Stimulated activated CD4-positive, alpha-beta T cell treated with anti-CD3 and anti-CD28 coated beads, Interleukin-12 subunit alpha, Interleukin-12 subunit beta, amount 100 ng/mL, for 48 hours (primary cell): Measurements from ENCODE around the gene FAM131A.

Experiments
- DNase-seq, 3 donors: peaks; one replicate each; pipeline ENCODE4 v3.0.0-alpha.2; 2020; ENCODE audit warnings: low read depth in 2 of 3, low spot score in 1 of 3

The FAM131A gene

DNA sequence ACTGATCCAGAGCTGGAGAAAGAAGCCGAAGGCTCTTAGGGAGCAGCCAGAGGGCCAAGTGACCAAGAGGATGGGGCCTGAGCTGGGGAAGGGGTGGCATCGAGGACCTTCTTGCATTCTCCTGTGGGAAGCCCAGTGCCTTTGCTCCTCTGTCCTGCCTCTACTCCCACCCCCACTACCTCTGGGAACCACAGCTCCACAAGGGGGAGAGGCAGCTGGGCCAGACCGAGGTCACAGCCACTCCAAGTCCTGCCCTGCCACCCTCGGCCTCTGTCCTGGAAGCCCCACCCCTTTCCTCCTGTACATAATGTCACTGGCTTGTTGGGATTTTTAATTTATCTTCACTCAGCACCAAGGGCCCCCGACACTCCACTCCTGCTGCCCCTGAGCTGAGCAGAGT lies 52.0 kb downstream of the FAM131A start:
- DNase-seq, result no peak

DNA sequence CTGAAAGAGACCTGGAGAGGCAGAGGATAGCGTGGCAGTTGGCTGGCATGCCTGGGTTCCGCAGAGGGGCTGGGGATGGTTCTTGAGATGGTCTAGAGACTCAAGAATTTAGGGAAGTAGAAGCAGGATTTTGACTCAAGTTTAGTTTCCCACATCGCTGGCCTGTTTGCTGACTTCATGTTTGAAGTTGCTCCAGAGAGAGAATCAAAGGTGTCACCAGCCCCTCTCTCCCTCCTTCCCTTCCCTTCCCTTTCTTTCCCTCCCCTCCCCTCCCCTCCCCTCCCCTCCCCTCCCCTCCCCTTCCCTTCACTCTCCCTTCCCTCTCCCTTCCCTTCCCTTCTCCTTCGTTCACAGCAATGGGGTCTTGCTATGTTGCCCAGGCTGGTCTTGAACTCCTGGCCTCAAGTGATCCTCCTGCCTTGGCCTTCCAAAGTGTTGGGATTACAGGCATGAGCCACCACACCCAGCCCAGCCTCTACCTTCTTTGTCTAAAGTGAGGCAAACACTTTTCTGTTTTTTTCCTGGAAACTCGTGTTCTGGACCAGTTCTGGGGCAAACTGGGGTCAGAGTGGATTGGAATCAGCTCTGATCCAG lies 52.6 kb downstream of the FAM131A start:
- no peak for DNase-seq

DNA sequence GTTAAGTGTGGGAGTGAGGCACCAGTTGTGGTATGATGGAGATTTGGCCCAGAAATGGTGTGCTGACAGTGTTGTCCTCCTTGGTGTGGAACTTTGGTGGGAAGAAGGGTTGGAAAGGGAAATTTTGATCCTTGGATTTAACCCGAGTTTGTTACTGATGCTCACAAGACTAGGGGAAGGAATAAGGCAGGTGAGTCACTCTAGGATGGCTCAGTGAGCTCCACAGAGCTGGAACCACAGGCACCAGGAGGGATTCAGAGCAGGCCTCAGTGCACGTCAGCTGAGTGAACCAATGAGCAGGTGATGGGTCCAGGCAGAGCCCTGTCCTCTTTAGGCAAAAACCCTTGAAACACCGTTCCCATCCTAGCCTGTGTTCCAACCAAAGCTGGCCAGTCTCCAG lies 53.9 kb downstream of the FAM131A start:
- no peak for DNase-seq

DNA sequence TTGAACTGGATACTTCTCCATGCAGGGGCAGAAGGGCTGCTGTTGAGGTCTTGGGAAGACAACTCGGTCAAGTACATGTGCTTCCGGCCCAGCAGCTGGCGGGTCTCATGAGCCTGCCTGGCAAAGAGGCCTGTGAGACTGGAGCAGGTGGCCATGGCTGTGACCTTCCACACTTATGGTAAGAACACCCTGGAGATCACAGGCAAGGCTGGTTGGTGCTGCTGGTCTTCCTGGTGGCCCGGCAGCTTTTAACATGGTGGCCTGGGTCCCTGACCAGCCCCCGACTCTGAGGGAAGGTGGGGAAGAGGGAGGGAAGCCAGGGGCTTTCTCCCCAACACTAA lies 57.9 kb downstream of the FAM131A start:
- DNase-seq, result no peak
